Psoas muscle (tissue), 8 donors: ENCODE measurements around the gene SNRPD3. TPM values are rescaled to one million over a fixed set of nuclear protein-coding genes. Genes with fewer than 3 reads are reported as not detected.

Source experiments
- ATAC-seq, 4 donors: fragments of 200-7000 bp; cut with Tn5 transposase; one replicate each; pipeline ENCODE4 v1.9.1; 2020; ENCODE audit warnings: moderate library complexity in 3 of 4, mild to moderate bottlenecking in 2 of 4
- DNase-seq, 2 donors: peaks; one replicate each; pipeline ENCODE4 v3.0.0-alpha.2; 2020
- H3K27ac ChIP-seq: fragments of 200-600 bp; one replicate; pipeline ENCODE4 v1.8.0; 2022
- H3K27me3 ChIP-seq, 3 donors: fragments of 200-600 bp in 1 of 3; one replicate each; pipeline versions ENCODE4 v1.6.1 to v1.8.0; 2013 to 2022; ENCODE audit warnings: low read length in 2 of 3, mild to moderate bottlenecking in 2 of 3, moderate library complexity in 1 of 3; ENCODE audit not compliant: insufficient read depth in 3 of 3
- H3K36me3 ChIP-seq, 2 donors: fragments of 200-600 bp in 1 of 2; one replicate each; pipeline versions ENCODE4 v1.6.1 to v1.8.0; 2013 to 2022; ENCODE audit warnings: low read depth in 1 of 2, mild to moderate bottlenecking in 1 of 2, moderate library complexity in 1 of 2; ENCODE audit not compliant: insufficient read depth in 1 of 2
- H3K4me1 ChIP-seq: fragments of 200-600 bp; one replicate; pipeline ENCODE4 v1.8.0; 2022
- H3K4me3 ChIP-seq: fragments of 200-600 bp; one replicate; pipeline ENCODE4 v1.8.0; 2022; ENCODE audit warnings: mild to moderate bottlenecking
- H3K9me3 ChIP-seq: fragments of 200-600 bp; one replicate; pipeline ENCODE4 v1.8.0; 2022
- CTCF ChIP-seq: fragments of 200-600 bp; IDR thresholded peaks from one replicate; pipeline ENCODE4 v1.8.0; 2022; ENCODE audit warnings: antibody characterized with exemption
- WGBS, 3 donors: extraction: QIAGEN DNeasy Blood & Tissue Kit; methylation state at CpG; one replicate each; pipeline versions ENCODE4 v1.1.6 to v1.1.7; 2013; 5-methylcytosine and 5-hydroxymethylcytosine counted together
- intact Hi-C, 2 donors: fragments of 100-400 bp; cut with DNase I; formaldehyde crosslinking; loops; one replicate each; pipeline versions ENCODE4 v1.11.0 to v1.14.2; 2022
- polyA plus RNA-seq, 3 donors: library from polyadenylated mRNA; stranded (reverse); fragments of 200-250 nt; gene quantifications; one replicate each; pipeline ENCODE4 v1.2.3, GENCODE V29; 2013
- total RNA-seq, 4 donors: library from RNA; stranded (reverse); fragmentation: NEBNext Ultra II Directional in 2 of 4; extraction: Animal tissue kit (Norgen Biotek cat#: 25700) in 2 of 4; gene quantifications; one replicate each; pipeline versions ENCODE4 v1.2.1 to v1.2.4, GENCODE V29; 2021 to 2023
- donor health status: healthy with polysubstance abuse.
- donor health status: DM: no; HTN: no; CAD: no; lungs with moderate emphysema.
- donor health status: Bipolar disorder and iron deficiency.
- donor health status: healthy.
- donor health status: DM: yes; HTN: yes; CAD: no.
- donor health status: DM: no; HTN: no; CAD: no.
- donor health status: DM: no; HTN: no; CAD: no.
- donor health status: DM: yes; HTN: yes; CAD: no.

The SNRPD3 gene
- total and polyA plus RNA-seq, 7 donors: 68.8 to 129 (median 82.7) TPM

- Histone ChIP-seq H3K27me3 (no peaks in the 10 kb centered on the region), H3K4me1 (peaks cover 53% of the 10 kb centered on the region), H3K4me3 (peak overlapping the region; percentile 87), H3K27ac (peak overlapping the region; percentile 95), H3K9me3 (no peaks in the 10 kb centered on the region), H3K36me3 (peaks cover 6 to 34% of the 10 kb centered on the region in 2 donors)
- intact Hi-C loops: loop anchor here in 1 of 2 donors (10.0 kb wide), 1 partner anchor 639 kb away; no protein-coding TSS in a partner anchor
- ATAC-seq (peak in 3 of 4 donors; percentile 11 to 36 (median 22)), DNase-seq (peak; percentile 35 to 78)
- WGBS, 3 donors: 15 to 30% (median 17%) methylated on average over 12 of the region's 12 CpGs
- TF ChIP-seq CTCF: no peak
These were observed 2.0 kb upstream of the SNRPD3 start for GRCh38 chr22:24553597-24554312.

- H3K36me3 ChIP-seq: peaks cover 6 to 34% of the 10 kb centered on the region in 2 donors
- H3K4me3 ChIP-seq: peak within 1 kb of the TSS; percentile 87
- intact Hi-C loops: loop anchor here in 1 of 2 donors (10.0 kb wide), 1 partner anchor 640 kb away; no protein-coding TSS in a partner anchor
- no peaks in the 10 kb centered on the region for H3K9me3 ChIP-seq
- H3K27me3 ChIP-seq: no peaks in the 10 kb centered on the region
- peak in 3 of 4 donors; percentile 2 to 8 (median 3) for ATAC-seq
- WGBS, 3 donors: 0% methylated on average over 37 to 64 of the region's 64 CpGs
- TF ChIP-seq CTCF: no peak
- peak; percentile 41 to 65 for DNase-seq
- peak within 1 kb of the TSS; percentile 95 for H3K27ac ChIP-seq
- H3K4me1 ChIP-seq: peaks cover 59% of the 10 kb centered on the region
These were observed 1.3 kb upstream of the SNRPD3 start, which contains the start of gene GUCD1 for GRCh38 chr22:24554313-24555164. Gene GUCD1 (minus strand): TSS chr22:24555138. CDS start chr22:24554991, 147 bp downstream.

- peaks cover 52% of the 10 kb centered on the region for H3K4me1 ChIP-seq
- H3K27me3 ChIP-seq: no peaks in the 10 kb centered on the region
- TF ChIP-seq CTCF: no peak
- peak overlapping the region; percentile 5 for H3K4me3 ChIP-seq
- DNase-seq (no peak), ATAC-seq (no peak)
- 22 to 43% (median 25%) methylated on average over 4 of the region's 4 CpGs for WGBS, 3 donors
- intact Hi-C loops: loop anchor here in 1 of 2 donors (10.0 kb wide), 1 partner anchor 645 kb away; no protein-coding TSS in a partner anchor
- H3K27ac ChIP-seq: peak overlapping the region; percentile 51
- no peaks in the 10 kb centered on the region for H3K9me3 ChIP-seq
- peaks cover 9 to 45% of the 10 kb centered on the region in 2 donors for H3K36me3 ChIP-seq
These were observed 3.7 kb downstream of the SNRPD3 start for GRCh38 chr22:24559471-24559870.

- WGBS, 3 donors: 35 to 65% (median 40%) methylated on average over 2 of the region's 2 CpGs
- Histone ChIP-seq H3K4me3 (no peak overlapping the region), H3K27ac (no peak overlapping the region), H3K27me3 (no peaks in the 10 kb centered on the region), H3K9me3 (no peaks in the 10 kb centered on the region), H3K4me1 (peaks cover 53% of the 10 kb centered on the region), H3K36me3 (peaks cover 2 to 42% of the 10 kb centered on the region in 2 donors)
- ATAC-seq (no peak), DNase-seq (no peak)
- intact Hi-C loops: no loop called here
- no peak for TF ChIP-seq CTCF
These were observed 7.4 kb downstream of the SNRPD3 start for GRCh38 chr22:24563246-24563645.
